Glomerular visceral epithelial cell (primary cell): Measurements from ENCODE around the gene SLC26A3.

Experiments used
- DNase-seq: peaks from one replicate; pipeline ENCODE4 v3.0.0-alpha.2; 2016; ENCODE audit errors: extremely low spot score

The SLC26A3 gene

DNA sequence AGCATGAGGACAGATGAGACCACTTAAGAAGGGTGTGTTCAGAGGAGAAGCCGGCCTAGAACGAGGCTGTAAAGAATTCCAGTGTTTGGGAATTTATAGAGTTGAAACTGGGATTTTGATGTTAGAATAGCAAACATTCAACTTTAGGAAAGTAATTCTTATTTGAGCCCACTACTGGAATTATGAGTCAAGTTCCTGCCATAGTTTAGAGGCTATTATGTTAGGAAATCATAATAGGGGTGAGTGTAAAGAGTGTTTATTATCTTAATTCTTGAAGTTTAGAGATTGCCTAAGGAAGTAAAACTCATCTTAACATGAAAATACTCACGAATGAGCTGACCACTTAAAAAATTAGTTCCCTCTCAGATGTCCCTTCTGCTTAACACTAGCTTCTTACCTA, 57.0 kb downstream of the SLC26A3 start:
- DNase-seq, result no peak

DNA sequence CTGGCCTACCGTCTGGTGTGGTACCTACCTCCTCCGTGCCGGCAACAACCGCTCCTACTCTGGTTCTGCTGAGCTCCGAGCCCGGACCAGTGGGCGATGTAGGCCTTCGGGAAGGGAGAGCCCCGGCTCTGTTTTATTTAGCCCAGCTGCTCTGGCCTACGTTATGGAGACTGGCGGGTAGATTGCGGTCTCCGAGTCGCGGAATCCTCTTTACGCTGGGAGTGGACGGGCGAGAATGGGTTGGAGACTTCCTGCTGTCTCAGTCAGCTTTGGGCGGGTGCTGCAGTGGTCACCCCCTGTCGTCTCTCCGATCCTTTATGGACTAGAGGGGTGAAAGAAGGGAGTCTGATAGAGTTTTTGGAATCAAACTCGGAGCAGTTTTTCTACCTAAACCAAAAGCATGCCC, 58.7 kb downstream of the SLC26A3 start:
- DNase-seq, result peak; percentile 41

DNA sequence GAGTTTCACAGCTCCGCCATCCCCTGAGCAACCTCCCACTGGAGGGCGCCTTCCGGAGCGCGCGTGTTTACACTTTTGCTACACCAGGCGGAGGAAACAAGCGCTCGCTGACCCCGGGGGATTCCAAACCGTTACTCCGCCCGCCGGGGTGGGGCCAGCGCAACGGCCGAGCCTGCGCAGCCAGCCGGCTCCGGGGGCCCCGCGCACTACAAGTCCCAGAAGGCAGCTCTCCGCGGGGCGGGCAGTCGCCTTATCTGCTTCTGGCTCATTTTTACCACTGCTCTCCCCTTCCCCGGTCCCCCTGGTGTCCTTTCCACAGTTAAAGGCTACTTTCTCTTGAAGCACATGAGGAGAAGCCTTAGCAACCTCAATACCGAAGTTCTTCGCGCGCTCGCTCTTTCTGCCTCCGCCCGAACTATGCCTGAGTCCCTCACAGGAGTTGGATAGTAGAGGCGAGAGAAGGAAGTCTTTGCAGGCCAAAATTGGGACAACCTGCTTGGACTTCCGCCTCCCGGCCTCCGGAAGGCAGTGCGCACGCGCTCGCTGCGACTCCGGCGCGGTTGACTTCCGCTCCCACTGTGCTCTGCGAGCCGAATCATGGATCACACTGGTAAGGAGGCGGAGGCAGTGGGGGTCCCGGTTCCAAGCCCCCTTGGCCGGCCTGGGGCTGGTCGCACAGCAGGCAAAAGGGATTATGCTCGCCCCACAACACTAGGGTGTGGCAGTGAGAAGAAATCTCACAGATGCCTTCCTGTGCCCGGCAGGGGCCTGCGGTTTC, 59.3 kb downstream of the SLC26A3 start, which contains the start of gene CBLL1:
Gene CBLL1 (plus strand): TSS at position 576 of the 778 bp plus-strand sequence. CDS start 22 bp downstream, at position 598.
- peak; percentile 95 for DNase-seq

GRCh38 chr7:107742678-107743566, 60.1 kb downstream of the SLC26A3 start:
- DNase-seq, result no peak

GRCh38 chr7:107728276-107728675, 74.7 kb downstream of the SLC26A3 start:
- DNase-seq, result no peak

DNA sequence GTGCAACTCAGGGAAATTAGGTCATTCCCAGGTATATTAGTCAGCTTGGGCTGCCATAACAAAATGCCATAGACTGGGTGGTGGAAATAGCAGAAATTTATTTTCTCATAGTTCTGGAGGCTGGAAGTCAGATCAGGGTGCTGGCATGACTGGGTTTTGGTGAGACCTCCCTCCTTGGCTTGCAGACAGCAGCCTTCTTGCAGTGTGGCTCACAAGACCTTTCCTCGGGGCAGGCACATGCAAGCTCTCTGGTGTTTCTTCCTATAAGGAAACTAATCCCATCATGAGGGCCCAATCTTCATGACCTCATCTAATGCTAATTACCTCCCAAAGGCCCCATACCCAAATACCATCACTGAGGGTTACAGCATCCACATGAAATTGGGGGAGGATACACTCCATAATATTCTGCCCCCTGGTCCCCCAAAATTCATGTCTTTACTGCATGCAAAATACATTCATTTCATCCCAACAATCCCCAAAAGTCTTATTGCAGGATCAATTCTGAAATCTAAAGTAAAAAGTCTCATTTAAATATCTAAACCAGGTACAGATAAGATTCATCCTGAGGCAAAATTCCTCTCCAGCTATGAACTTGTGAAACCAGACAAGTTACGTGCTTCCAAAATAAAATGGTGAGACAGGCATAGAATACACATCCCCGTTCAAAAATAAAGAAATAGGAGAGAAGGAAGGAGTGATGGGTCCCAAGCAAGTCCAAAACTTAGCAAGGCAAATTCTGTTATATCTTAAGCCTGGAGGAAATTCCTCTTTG, 76.5 kb downstream of the SLC26A3 start:
- DNase-seq, result no peak

DNA sequence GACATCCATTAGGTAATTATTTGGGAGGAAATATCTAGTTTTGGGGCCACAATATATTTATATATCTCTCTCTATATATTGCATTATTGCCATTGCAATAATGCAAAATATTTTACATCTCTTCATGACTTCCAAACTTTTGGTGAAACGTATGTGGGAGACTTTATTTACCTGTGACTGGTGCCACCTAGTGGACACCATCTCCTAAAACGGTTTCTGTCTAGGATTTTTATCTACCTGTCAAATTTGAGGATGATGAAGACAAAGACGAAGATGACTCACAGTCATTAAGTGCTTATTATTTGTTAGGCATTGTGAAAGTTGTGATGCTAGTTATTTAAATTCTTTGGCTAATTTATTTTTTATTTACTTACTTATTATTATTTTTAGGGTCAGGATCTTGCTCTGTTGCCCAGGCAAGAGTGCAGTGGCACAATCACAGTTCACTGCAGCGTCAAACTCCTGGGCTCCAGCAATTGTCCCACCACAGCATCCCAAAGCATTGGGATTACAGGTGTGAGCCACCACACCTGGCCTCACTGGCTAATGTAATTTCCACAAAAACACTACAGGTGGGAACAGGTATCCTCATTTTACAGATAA, 77.8 kb downstream of the SLC26A3 start:
- DNase-seq, result peak; percentile 54

DNA sequence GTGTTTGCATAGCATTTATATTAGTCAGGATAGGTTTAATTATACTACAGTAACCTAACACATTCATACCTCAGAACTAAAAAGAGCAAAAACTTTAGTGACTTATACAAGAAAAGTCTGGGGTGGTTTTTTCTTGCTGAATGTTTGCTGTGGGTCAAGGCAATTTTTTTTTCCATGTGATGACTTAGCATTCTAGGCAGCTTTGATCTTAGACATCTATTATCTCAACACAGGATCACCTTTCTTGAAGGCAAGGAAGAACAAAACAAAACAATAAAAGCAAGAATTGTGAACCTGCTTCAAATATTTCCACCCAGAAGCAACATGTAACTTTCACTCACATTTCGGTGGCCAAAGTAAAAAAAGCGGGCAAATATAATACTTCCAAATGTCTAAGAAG, 79.8 kb downstream of the SLC26A3 start:
- no peak for DNase-seq

DNA sequence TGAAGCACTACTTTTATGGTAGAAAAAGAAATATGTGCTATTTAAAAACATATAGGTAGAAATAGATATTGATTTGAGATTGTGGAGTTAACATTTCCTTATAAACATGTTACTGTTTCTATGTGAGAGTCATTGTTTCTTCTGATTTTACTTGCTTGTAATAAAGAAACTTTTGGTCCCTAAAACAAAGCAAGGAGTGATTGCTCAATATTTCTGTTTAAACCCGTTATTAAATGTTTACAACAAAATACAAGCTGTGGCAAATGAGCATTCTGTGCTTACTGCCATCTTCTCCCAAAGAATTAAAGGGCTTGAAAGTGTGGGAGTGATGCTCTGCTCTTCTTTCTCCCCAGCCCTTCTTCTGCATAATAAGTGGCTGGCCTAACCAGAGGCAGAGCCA, 81.7 kb downstream of the SLC26A3 start:
- DNase-seq, result no peak

DNA sequence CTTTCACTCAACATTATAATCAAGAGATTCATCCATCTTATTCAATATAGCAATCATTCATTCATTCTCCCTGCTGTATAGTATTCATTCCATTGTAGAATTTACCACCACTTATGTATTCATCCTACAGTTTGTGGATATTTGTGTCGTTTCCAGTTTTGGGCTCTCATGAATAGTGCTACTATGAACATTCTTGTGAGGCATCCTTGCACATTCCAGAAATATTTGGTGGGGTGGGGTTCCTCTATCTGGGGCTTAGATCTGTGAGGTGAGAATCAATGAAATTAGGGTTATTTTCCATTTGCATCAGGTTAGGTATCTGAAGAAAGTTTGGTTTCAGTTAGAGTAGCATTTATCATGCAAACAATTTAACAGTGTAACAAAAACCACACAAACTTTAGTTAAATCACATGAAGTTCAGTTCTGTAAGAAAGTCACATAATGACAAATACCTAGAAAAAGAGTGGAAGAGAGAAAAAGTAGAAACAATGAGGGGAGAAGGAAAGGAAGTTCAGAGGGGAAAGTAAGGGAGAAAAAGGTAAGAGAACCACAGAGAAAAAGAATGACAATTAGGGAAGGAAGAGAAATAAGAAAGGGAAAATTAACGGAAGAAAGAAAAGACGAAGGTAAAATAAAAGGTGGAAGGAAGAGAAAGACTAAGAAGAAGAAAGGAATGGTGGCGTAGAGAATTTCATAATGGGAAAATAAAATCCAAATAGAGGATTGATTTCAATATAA, 84.4 kb downstream of the SLC26A3 start:
- DNase-seq, result no peak

GRCh38 chr7:107715531-107715930, 87.5 kb downstream of the SLC26A3 start:
- DNase-seq, result peak; percentile 29
